HCT116 (cell line): ENCODE results near the gene GABPB1. TPM values are rescaled to one million over a fixed set of nuclear protein-coding genes. Genes with fewer than 3 reads are reported as not detected.

ENCODE experiments used
- ATAC-seq: fragments of 200-7000 bp; cut with Tn5 transposase; 2 replicates; pipeline ENCODE4 v1.9.1; 2020; ENCODE audit warnings: mild to moderate bottlenecking, moderate library complexity
- BruUV-seq: library from RNA; stranded (reverse); fragments of 400-500 nt; replicated peaks from 2 replicates; lab custom pipeline; 2021; lab: Mats Ljungman, UMichigan
- CTCF ChIA-PET: fragments of 300-600 bp; sonication (Branson Sonifier 250); formaldehyde crosslinking; loops from one replicate; lab custom pipeline; 2021; ENCODE audit warnings: antibody characterized with exemption; lab: Charles Lee
- POLR2A ChIA-PET: fragments of 300-600, 350-600 bp; sonication (Branson Sonifier 250); formaldehyde crosslinking; loops from one replicate; lab custom pipeline; 2021; ENCODE audit warnings: antibody characterized with exemption; lab: Charles Lee
- RAD21 ChIA-PET, 2 experiments: fragments of 300-600 bp; sonication (Branson Sonifier 250); formaldehyde crosslinking; loops; one replicate each; lab custom pipeline; 2023; ENCODE audit warnings: low total read pairs in 2 of 2; ENCODE audit not compliant: uncharacterized antibody in 2 of 2, unreplicated experiment in 2 of 2, low non-redundant PET in 1 of 2; lab: Charles Lee
- DNase-seq: peaks from one replicate; pipeline ENCODE4 v3.0.0-alpha.2; 2010; ENCODE audit warnings: low read depth, low spot score
- H2AFZ ChIP-seq: fragments of 200-600 bp; shearing (Covaris generic), sonication (generic); 2 replicates; pipeline ENCODE4 v1.6.1; 2017; ENCODE audit warnings: low read depth, mixed run types, mixed read lengths, antibody characterized with exemption, low read length; ENCODE audit not compliant: poor library complexity, severe bottlenecking
- H3K27ac ChIP-seq: 2 replicates; pipeline ENCODE4 v1.5.1; 2012; ENCODE audit warnings: low read depth, low read length
- H3K27me3 ChIP-seq: fragments of 200-600 bp; sonication (generic); 2 replicates; pipeline ENCODE4 v1.6.1; 2016; ENCODE audit warnings: mixed run types, low read length, mixed read lengths; ENCODE audit not compliant: insufficient read depth
- H3K36me3 ChIP-seq, 2 experiments: fragments of 200-500 bp in 1 of 2; fragments of 200-600 bp in 1 of 2; sonication (Bioruptor generic) in 1 of 2; sonication (generic) in 1 of 2; 2 replicates each; pipeline versions ENCODE4 v1.5.1 to v1.6.1; 2014 to 2016; ENCODE audit warnings: low read length in 2 of 2, inconsistent platforms in 1 of 2, mixed read lengths in 1 of 2, mixed run types in 1 of 2; ENCODE audit not compliant: insufficient read depth in 2 of 2, control insufficient read depth in 1 of 2
- H3K4me1 ChIP-seq, 2 experiments: fragments of 200-600 bp in 1 of 2; sonication (generic) in 1 of 2; 2 replicates each; pipeline versions ENCODE4 v1.5.1 to v1.6.1; 2012 to 2017; ENCODE audit warnings: low read length in 2 of 2, inconsistent platforms in 1 of 2, mild to moderate bottlenecking in 1 of 2, mixed read lengths in 1 of 2, mixed run types in 1 of 2, moderate library complexity in 1 of 2; ENCODE audit not compliant: insufficient read depth in 2 of 2, control insufficient read depth in 1 of 2
- H3K4me2 ChIP-seq: fragments of 200-600 bp; sonication (generic); 2 replicates; pipeline ENCODE4 v1.6.1; 2017; ENCODE audit warnings: mixed run types, low read length, mixed read lengths
- H3K4me3 ChIP-seq, 2 experiments: fragments of 200-600 bp in 1 of 2; sonication (generic) in 1 of 2; replicated peaks in 1 of 2; 2 replicates each; pipeline ENCODE4 v1.5.1; 2011 to 2016; ENCODE audit warnings: low read length in 2 of 2, control low read depth in 1 of 2, low read depth in 1 of 2, mild to moderate bottlenecking in 1 of 2, mixed read lengths in 1 of 2, mixed run types in 1 of 2
- H3K79me2 ChIP-seq: fragments of 200-600 bp; sonication (generic); 2 replicates; pipeline ENCODE4 v1.6.1; 2017; ENCODE audit warnings: mild to moderate bottlenecking, mixed run types, low read length, moderate library complexity, mixed read lengths; ENCODE audit not compliant: insufficient read depth
- H3K9ac ChIP-seq: fragments of 200-600 bp; sonication (generic); 2 replicates; pipeline ENCODE4 v1.6.1; 2016; ENCODE audit warnings: low read length, mixed read lengths
- H3K9me2 ChIP-seq: fragments of 200-600 bp; sonication (generic), shearing (Covaris generic); 2 replicates; pipeline ENCODE4 v1.6.1; 2017; ENCODE audit warnings: mixed run types, mild to moderate bottlenecking, moderate library complexity; ENCODE audit not compliant: insufficient read depth
- H3K9me3 ChIP-seq, 2 experiments: fragments of 200-500 bp in 1 of 2; fragments of 200-600 bp in 1 of 2; sonication (Bioruptor generic) in 1 of 2; sonication (generic) in 1 of 2; 2 replicates each; pipeline ENCODE4 v1.6.1; 2014 to 2017; ENCODE audit warnings: low read length in 2 of 2, mixed read lengths in 2 of 2, inconsistent platforms in 1 of 2, low read depth in 1 of 2, mild to moderate bottlenecking in 1 of 2, mixed run types in 1 of 2, moderate library complexity in 1 of 2; ENCODE audit not compliant: control insufficient read depth in 1 of 2, insufficient read depth in 1 of 2
- H4K20me1 ChIP-seq: fragments of 200-600 bp; sonication (generic), shearing (Covaris generic); 2 replicates; pipeline ENCODE4 v1.6.1; 2017; ENCODE audit warnings: mixed run types, mild to moderate bottlenecking, moderate library complexity; ENCODE audit not compliant: insufficient read depth
- CBX3 ChIP-seq: IDR thresholded peaks from 2 replicates; pipeline ENCODE4 v1.6.1; 2012; ENCODE audit warnings: low read depth
- CEBPB ChIP-seq: IDR thresholded peaks from 2 replicates; pipeline ENCODE4 v1.6.1; 2012; ENCODE audit warnings: low read depth
- EGR1 ChIP-seq: IDR thresholded peaks from 2 replicates; pipeline ENCODE4 v1.6.1; 2012; ENCODE audit warnings: low read depth
- ELF1 ChIP-seq: IDR thresholded peaks from 2 replicates; pipeline ENCODE4 v1.6.1; 2012; ENCODE audit warnings: low read depth, borderline replicate concordance
- EZH2 ChIP-seq: fragments of 200-600 bp; sonication (generic); IDR thresholded peaks from 2 replicates; pipeline ENCODE4 v1.6.1; 2017; ENCODE audit warnings: antibody characterized with exemption, mixed run types
- EZH2phosphoT487 ChIP-seq: fragments of 200-600 bp; IDR thresholded peaks from 2 replicates; pipeline ENCODE4 v1.6.1; 2018; ENCODE audit warnings: antibody characterized with exemption, borderline replicate concordance
- JUND ChIP-seq: IDR thresholded peaks from 2 replicates; pipeline ENCODE4 v1.6.1; 2012
- POLR2A ChIP-seq: IDR thresholded peaks from 2 replicates; pipeline ENCODE4 v1.7.0; 2011; ENCODE audit warnings: borderline replicate concordance; ENCODE audit not compliant: insufficient read depth, insufficient read length; ENCODE audit errors: extremely low read depth
- POLR2AphosphoS5 ChIP-seq: IDR thresholded peaks from 2 replicates; pipeline ENCODE4 v1.6.1; 2011; ENCODE audit warnings: mild to moderate bottlenecking, low read depth, low read length, moderate library complexity
- REST ChIP-seq: IDR thresholded peaks from 2 replicates; pipeline ENCODE4 v1.6.1; 2012; ENCODE audit warnings: low read depth
- SIN3A ChIP-seq: IDR thresholded peaks from 2 replicates; pipeline ENCODE4 v1.6.1; 2012; ENCODE audit warnings: low read depth
- SP1 ChIP-seq: IDR thresholded peaks from 2 replicates; pipeline ENCODE4 v1.6.1; 2012; ENCODE audit warnings: low read depth
- SRF ChIP-seq: IDR thresholded peaks from 2 replicates; pipeline ENCODE4 v1.6.1; 2012; ENCODE audit warnings: low read depth
- TCF7L2 ChIP-seq: IDR thresholded peaks from 2 replicates; pipeline ENCODE4 v1.7.0; 2011; ENCODE audit warnings: borderline replicate concordance, inconsistent platforms; ENCODE audit not compliant: insufficient read depth, insufficient read length; ENCODE audit errors: extremely low read depth
- YY1 ChIP-seq: IDR thresholded peaks from 2 replicates; pipeline ENCODE4 v1.6.1; 2011; ENCODE audit warnings: low read length, low read depth, moderate library complexity, mild to moderate bottlenecking; ENCODE audit not compliant: insufficient replicate concordance; ENCODE audit errors: extremely low read depth
- ZBTB33 ChIP-seq: IDR thresholded peaks from 2 replicates; pipeline ENCODE4 v1.6.1; 2011; ENCODE audit warnings: mild to moderate bottlenecking, low read length, moderate library complexity; ENCODE audit not compliant: insufficient replicate concordance; ENCODE audit errors: extremely low read depth
- ZNF274 ChIP-seq: fragments of 200-500 bp; sonication (Bioruptor generic); IDR thresholded peaks from 2 replicates; pipeline ENCODE4 v1.6.1; 2014; ENCODE audit warnings: mild to moderate bottlenecking, low read depth, low read length, inconsistent platforms
- intact Hi-C: fragments of 100-400 bp; cut with micrococcal nuclease; formaldehyde crosslinking; loops from 2 replicates; pipeline ENCODE4 v1.10.0; 2022
- total RNA-seq: library from RNA; stranded (reverse); gene quantifications from one replicate; pipeline ENCODE4 v1.2.1, GENCODE V29; 2021; ENCODE audit not compliant: unreplicated experiment
- TF ChIP-seq, protein P1 (sequence below): IDR thresholded peaks from 2 replicates; pipeline ENCODE4 v1.6.1; 2012
- TF ChIP-seq, protein P2 (sequence below): IDR thresholded peaks from 2 replicates; pipeline ENCODE4 v1.6.1; 2012

Gene GABPB1
- total RNA-seq, 1 experiment from 2014 or later, result 20.1 TPM

DNA sequence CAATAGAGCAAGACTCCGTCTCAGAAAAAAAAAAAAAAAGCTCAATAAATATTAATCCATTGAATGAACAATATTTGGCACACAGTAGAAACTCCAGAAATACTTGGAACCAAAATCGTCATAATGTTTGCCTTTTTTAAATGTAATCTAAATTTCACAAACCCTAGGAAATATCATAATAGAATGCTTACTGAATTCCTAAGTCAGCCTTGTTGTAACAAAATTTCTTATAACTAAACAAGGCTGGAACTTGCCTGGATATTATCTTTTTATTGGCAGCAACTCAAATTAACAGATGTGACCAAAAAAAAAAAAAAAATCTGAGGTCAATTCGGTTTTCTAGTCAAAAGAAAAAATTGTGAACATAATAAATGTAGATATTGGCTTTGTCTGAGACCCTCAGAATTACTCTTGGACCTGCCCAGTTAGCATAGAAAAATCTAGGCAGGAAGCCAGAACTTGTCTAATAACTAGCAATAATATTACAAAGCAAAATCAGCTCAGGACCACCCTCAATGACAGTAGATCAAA is 33.3 kb downstream of the GABPB1 start:
- Histone ChIP-seq H3K27me3 (no peaks in the 10 kb centered on the region), H3K79me2 (peaks cover 11% of the 10 kb centered on the region), H3K4me3 (no peak overlapping the region), H4K20me1 (no peaks in the 10 kb centered on the region), H2AFZ (no peak overlapping the region), H3K9ac (no peak overlapping the region), H3K27ac (no peak overlapping the region), H3K9me3 (no peaks in the 10 kb centered on the region), H3K9me2 (no peaks in the 10 kb centered on the region), H3K4me1 (no peaks in the 10 kb centered on the region), H3K36me3 (no peaks in the 10 kb centered on the region), H3K4me2 (no peak overlapping the region)
- POLR2A ChIA-PET, result no interaction called here
- no peak for TF ChIP-seq EZH2phosphoT487
- TF ChIP-seq CBX3, result no peak
- TF ChIP-seq, protein P1, sequence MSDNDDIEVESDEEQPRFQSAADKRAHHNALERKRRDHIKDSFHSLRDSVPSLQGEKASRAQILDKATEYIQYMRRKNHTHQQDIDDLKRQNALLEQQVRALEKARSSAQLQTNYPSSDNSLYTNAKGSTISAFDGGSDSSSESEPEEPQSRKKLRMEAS, result no peak
- TF ChIP-seq ELF1, result no peak
- TF ChIP-seq TCF7L2, result no peak
- no peak for TF ChIP-seq SP1
- TF ChIP-seq JUND, result no peak
- TF ChIP-seq EZH2, result no peak
- no peak for TF ChIP-seq YY1
- no peak for TF ChIP-seq CEBPB
- no peak for TF ChIP-seq EGR1
- TF ChIP-seq POLR2AphosphoS5, result no peak
- no peak for TF ChIP-seq SIN3A
- TF ChIP-seq SRF, result no peak
- no peak for TF ChIP-seq POLR2A
- no peak for TF ChIP-seq REST
- TF ChIP-seq ZBTB33, result no peak
- TF ChIP-seq, protein P2, sequence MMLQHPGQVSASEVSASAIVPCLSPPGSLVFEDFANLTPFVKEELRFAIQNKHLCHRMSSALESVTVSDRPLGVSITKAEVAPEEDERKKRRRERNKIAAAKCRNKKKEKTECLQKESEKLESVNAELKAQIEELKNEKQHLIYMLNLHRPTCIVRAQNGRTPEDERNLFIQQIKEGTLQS, result no peak
- TF ChIP-seq ZNF274, result no peak
- BruUV-seq, result no TSS peak
- ATAC-seq, result no peak
- intact Hi-C loops, result no loop called here
- CTCF ChIA-PET, result no interaction called here
- RAD21 ChIA-PET, result no interaction called here
- no peak for DNase-seq
